Measurements from ENCODE around the gene FAM53A.

GRCh38 chr4:1684506-1685234 is 557 bp upstream of the FAM53A start:
- TF ChIP-seq CTCF (conservative IDR thresholded peaks at IDR 0.05; ENCODE audit: low read depth, low read length) (no peak), EZH2 (IDR thresholded peaks at IDR 0.05; ENCODE audit: borderline replicate concordance, low read depth, low read length, poor library complexity, severe bottlenecking) (no peak)
